ENCODE results near the gene SSUH2. TPM values are rescaled to one million over a fixed set of nuclear protein-coding genes. Genes with fewer than 3 reads are reported as not detected.

SSUH2 gene
- total and polyA plus RNA-seq, 2 of the 4 experiments (the other 2 are of a cell fraction) = 0.10 TPM; not detected in 1

GRCh38 chr3:8596321-8597218 is 48.0 kb downstream of the SSUH2 start (continued):
- TF ChIP-seq MAZ (IDR thresholded peaks at IDR 0.05; ENCODE audit: borderline replicate concordance, low read depth, low read length) = no peak

GRCh38 chr3:8595695-8596115 is 48.9 kb downstream of the SSUH2 start:
- Histone ChIP-seq H3K18ac (ENCODE audit: low read depth, low read length) (no peak overlapping the region), H2BK15ac (ENCODE audit: low read depth, low read length) (no peak overlapping the region), H3K9me1 (ENCODE audit: insufficient read depth, low read length) (no peaks in the 10 kb centered on the region), H2AK5ac (ENCODE audit: low read depth, low read length) (0 out of 2 replicates have a peak overlapping the region, but pooled peaks have one; percentile 16), H2BK20ac (ENCODE audit: low read depth, low read length) (no peak overlapping the region), H4K8ac (ENCODE audit: low read depth in 2 of 2, low read length in 2 of 2) (no peak overlapping the region), H3K4ac (ENCODE audit: low read depth, low read length) (no peak overlapping the region), H3K14ac (replicated peaks; ENCODE audit: low read depth, low read length) (no peak overlapping the region), H3K9me3 (ENCODE audit: control insufficient read depth, insufficient read depth, low read length) (no peaks in the 10 kb centered on the region), H4K20me1 (ENCODE audit: insufficient read depth, low read length) (no peaks in the 10 kb centered on the region), H3K4me3 (ENCODE audit: insufficient read depth, low read depth, low read length) (no peak overlapping the region), H3K4me1 (ENCODE audit: control insufficient read depth, insufficient read depth, low read length) (peaks cover 5% of the 10 kb centered on the region), H2AFZ (replicated peaks; ENCODE audit: low read length, poor library complexity) (no peak overlapping the region), H3K36me3 (ENCODE audit: control insufficient read depth, insufficient read depth, low read length) (no peaks in the 10 kb centered on the region), H3K27me3 (ENCODE audit: control insufficient read depth, insufficient read depth, low read length) (peaks cover 2% of the 10 kb centered on the region; the same call in 1 of the 2 replicates), H2AK9ac (replicated peaks; ENCODE audit: low read depth, low read length, poor library complexity) (peak overlapping the region; percentile 39), H3K4me2 (ENCODE audit: low read depth, low read length) (no peak overlapping the region), H3K9ac (ENCODE audit: low read depth, low read length) (no peak overlapping the region), H2BK5ac (ENCODE audit: low read depth, low read length, poor library complexity, severe bottlenecking) (no peak overlapping the region), H3K27ac (ENCODE audit: insufficient read depth, low read length) (no peak overlapping the region), H3K79me1 (ENCODE audit: low read depth in 1 of 2, low read length in 2 of 2) (no peaks in the 10 kb centered on the region), H4K91ac (ENCODE audit: insufficient read depth, low read depth, low read length) (no peak overlapping the region), H2BK120ac (ENCODE audit: low read depth, low read length) (no peak overlapping the region), H3K56ac (ENCODE audit: extremely low read depth, insufficient read depth, low read length) (no peak overlapping the region), H3K23ac (ENCODE audit: low read depth, low read length) (no peak overlapping the region), H4K5ac (ENCODE audit: low read depth, low read length) (no peak overlapping the region)
- ChIA-PET CTCF (no interaction called here), POLR2A (ENCODE audit: unreplicated experiment) (no interaction called here)
- dilution Hi-C loops (cut with HindIII; ENCODE audit: low sequenced_read_pairs, unreplicated experiment) = no loop called here
- in situ Hi-C loops (cut with MboI; ENCODE audit: low sequenced_read_pairs) = no loop called here
- ATAC-seq (ENCODE audit: low read depth) = no peak
- 86% methylated on average over 8 of the region's 9 CpGs; no CpG with 5 or more reads in 1 of the 2 experiments for WGBS, 2 experiments (ENCODE audit: extremely low coverage in 2 of 2, insufficient read length in 1 of 2)
- intact Hi-C loops (cut with micrococcal nuclease) = no loop called here
- BruUV-seq (replicated peaks) = no TSS peak
- DNase-seq = no peak
- TF ChIP-seq CHD1 (IDR thresholded peaks at IDR 0.05; ENCODE audit: low read depth, low read length) = no peak
- TF ChIP-seq CEBPB (IDR thresholded peaks at IDR 0.05; ENCODE audit: low read depth, low read length) = no peak
- TF ChIP-seq RFX5 (IDR thresholded peaks at IDR 0.05; ENCODE audit: low read depth, low read length) = no peak
- TF ChIP-seq MAZ (IDR thresholded peaks at IDR 0.05; ENCODE audit: borderline replicate concordance, low read depth, low read length) = no peak
- no peak for TF ChIP-seq RAD21 (IDR thresholded peaks at IDR 0.05; ENCODE audit: low read length)
- no peak for TF ChIP-seq RCOR1 (IDR thresholded peaks at IDR 0.05; ENCODE audit: insufficient replicate concordance, low read length)
- no peak for TF ChIP-seq POLR2A (IDR thresholded peaks at IDR 0.05; ENCODE audit: low read depth, low read length)
- TF ChIP-seq CTCF (conservative IDR thresholded peaks at IDR 0.05; ENCODE audit: low read depth, low read length) = no peak
- TF ChIP-seq NFE2L2 (IDR thresholded peaks at IDR 0.05; ENCODE audit: low read depth, low read length) = no peak
- TF ChIP-seq SMC3 (IDR thresholded peaks at IDR 0.05; ENCODE audit: low read depth, low read length) = no peak
- TF ChIP-seq MXI1 (IDR thresholded peaks at IDR 0.05; ENCODE audit: borderline replicate concordance, low read depth, low read length) = no peak
- no peak for TF ChIP-seq ELK1 (IDR thresholded peaks at IDR 0.05; ENCODE audit: borderline replicate concordance, low read depth, low read length)
- TF ChIP-seq FOS (IDR thresholded peaks at IDR 0.05; ENCODE audit: low read depth, low read length) = no peak
- no peak for TF ChIP-seq BHLHE40 (IDR thresholded peaks at IDR 0.05; ENCODE audit: low read depth, low read length)
